ENCODE results near the gene CDH12. TPM values are rescaled to one million over a fixed set of nuclear protein-coding genes. Genes with fewer than 3 reads are reported as not detected.

CDH12 gene
- total RNA-seq, 1 experiment from 2014 or later, result not detected

DNA sequence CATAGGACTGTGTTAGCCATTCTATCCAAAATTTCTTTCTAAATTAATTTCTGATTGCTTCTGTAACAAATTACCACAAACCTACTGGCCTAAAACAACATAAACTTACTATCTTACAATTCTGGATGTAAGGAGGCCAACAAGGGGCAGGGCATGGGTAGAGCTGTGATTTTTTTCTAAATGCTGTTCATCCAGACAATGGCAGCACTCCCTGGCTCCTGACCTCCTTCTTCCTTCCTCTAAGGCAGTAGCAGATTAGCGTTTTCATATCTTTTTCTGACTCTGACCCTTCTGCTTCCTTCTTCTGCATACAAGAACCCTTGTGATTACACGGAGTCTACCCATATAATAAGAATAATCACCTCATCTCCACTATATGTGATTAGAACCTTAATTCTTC lies 1005.8 kb downstream of the CDH12 start:
- no peak overlapping the region for H3K14ac ChIP-seq (ENCODE audit: insufficient read depth, low read length)
- H4K5ac ChIP-seq (ENCODE audit: insufficient read length, low read depth, low read length), result no peak overlapping the region
- no peaks in the 10 kb centered on the region for H3K9me3 ChIP-seq (ENCODE audit: control insufficient read depth, low read depth, low read length)
- H3K4me1 Mint-ChIP-seq, result no peaks in the 10 kb centered on the region; a peak in 1 of 4 replicates
- H3K4me2 ChIP-seq (ENCODE audit: insufficient read depth, insufficient read length, low read length), result no peak overlapping the region
- no peaks in the 10 kb centered on the region for H3K27me3 ChIP-seq (ENCODE audit: insufficient read depth, low read length)
- no peak overlapping the region for H3K23ac ChIP-seq (ENCODE audit: insufficient read length, low read depth, low read length)
- H3K9ac ChIP-seq (ENCODE audit: extremely low read depth, insufficient read length, low read length), result no peak overlapping the region
- no peak overlapping the region for H4K91ac ChIP-seq (ENCODE audit: insufficient read length, low read depth, low read length)
- no CpG with 5 or more reads among the region's 2 CpGs for WGBS (ENCODE audit: extremely low coverage, insufficient read length, low lambda C conversion rate)
- no peaks in the 10 kb centered on the region; a peak in 1 of 7 replicates for H3K36me3 Mint-ChIP-seq (ENCODE audit: insufficient read depth in 1 of 3, low read depth in 3 of 3)
- H3K56ac ChIP-seq (ENCODE audit: insufficient read length, low read depth, low read length), result no peak overlapping the region
- TF ChIP-seq CTCF (conservative IDR thresholded peaks at IDR 0.05), result no peak
- no peaks in the 10 kb centered on the region; a peak in 1 of 5 replicates for H3K9me3 Mint-ChIP-seq
- H2BK120ac ChIP-seq (ENCODE audit: low read depth, low read length, poor library complexity, severe bottlenecking), result no peak overlapping the region
- H4K8ac ChIP-seq (replicated peaks; ENCODE audit: insufficient read length, low read depth, low read length), result no peak overlapping the region
- no peak overlapping the region for H2BK12ac ChIP-seq (ENCODE audit: insufficient read length, low read depth, low read length)
- no peaks in the 10 kb centered on the region for H4K20me1 ChIP-seq (ENCODE audit: control insufficient read depth, insufficient read depth, insufficient read length)
- H2BK5ac ChIP-seq (ENCODE audit: insufficient read length, low read length), result no peak overlapping the region
- H3K79me1 ChIP-seq (ENCODE audit: insufficient read depth, low read depth, low read length, poor library complexity, severe bottlenecking), result no peaks in the 10 kb centered on the region
- no peak overlapping the region; a peak in 1 of 7 replicates for H3K27ac Mint-ChIP-seq
- H3K27me3 Mint-ChIP-seq (ENCODE audit: low read depth), result no peaks in the 10 kb centered on the region
- no peaks in the 10 kb centered on the region for H3K23me2 ChIP-seq (ENCODE audit: insufficient read length, low read depth, low read length, poor library complexity, severe bottlenecking)
- H3K4me3 Mint-ChIP-seq, result no peak overlapping the region
- H2BK15ac ChIP-seq (ENCODE audit: low read depth, low read length), result no peak overlapping the region
- no peak overlapping the region for H2AK5ac ChIP-seq (ENCODE audit: insufficient read length, low read length)
- H2BK20ac ChIP-seq (ENCODE audit: low read depth, low read length, poor library complexity, severe bottlenecking), result no peak overlapping the region
- no peaks in the 10 kb centered on the region for H3K79me2 ChIP-seq (ENCODE audit: insufficient read depth, low read length)
- no peak overlapping the region for H3K27ac ChIP-seq (ENCODE audit: insufficient read length, low read depth, low read length)
- no peak overlapping the region for H3K18ac ChIP-seq (ENCODE audit: insufficient read length, low read depth, low read length)
- no peak overlapping the region for H2AFZ ChIP-seq (ENCODE audit: low read length)
- no peaks in the 10 kb centered on the region for H3K4me1 ChIP-seq (ENCODE audit: insufficient read depth, low read length)
- no peak for DNase-seq
- no peak overlapping the region for H3T11ph ChIP-seq (ENCODE audit: low read length)
- H3K4ac ChIP-seq (ENCODE audit: low read depth, low read length), result no peak overlapping the region
